SK-N-SH (cell line): ENCODE data around the gene WBP2NL. TPM values are rescaled to one million over a fixed set of nuclear protein-coding genes. Genes with fewer than 3 reads are reported as not detected.

Experiments used
- CTCF ChIA-PET: fragments of 300-600, 350-600 bp; formaldehyde crosslinking; extraction: SDS; loops from one replicate; lab custom pipeline; 2021; lab: Yijun Ruan, JAX
- POLR2A ChIA-PET: fragments of 350-600 bp; sonication (Branson Sonifier 250); formaldehyde crosslinking; extraction: SDS; loops from one replicate; lab custom pipeline; 2020; ENCODE audit warnings: antibody characterized with exemption, inconsistent platforms; lab: Yijun Ruan, JAX
- DNase-seq: peaks from one replicate; pipeline ENCODE4 v3.0.0; 2012
- H2AFZ ChIP-seq: fragments of 200-600 bp; sonication (generic); 2 replicates; pipeline ENCODE4 v1.8.1; 2016; ENCODE audit warnings: antibody characterized with exemption, mild to moderate bottlenecking, low read depth
- H3F3A ChIP-seq: fragments of 200-600 bp; sonication (generic); replicated peaks from 2 replicates; pipeline ENCODE3; 2016; ENCODE audit warnings: antibody characterized with exemption, mild to moderate bottlenecking; ENCODE audit not compliant: insufficient read depth
- H3K27ac ChIP-seq, 2 experiments: fragments of 200-500 bp in 1 of 2; fragments of 200-600 bp in 1 of 2; sonication (Bioruptor generic) in 1 of 2; sonication (generic), shearing (Covaris generic) in 1 of 2; 2 replicates each; pipeline versions ENCODE4 v1.5.1 to v1.6.1; 2014 to 2016; ENCODE audit warnings: low read depth in 2 of 2, inconsistent platforms in 1 of 2, low read length in 1 of 2, mild to moderate bottlenecking in 1 of 2, mixed read lengths in 1 of 2
- H3K27me3 ChIP-seq: fragments of 200-600 bp; sonication (generic), shearing (Covaris generic); 2 replicates; pipeline ENCODE4 v1.6.1; 2016; ENCODE audit warnings: mixed run types; ENCODE audit not compliant: insufficient read depth
- H3K36me3 ChIP-seq, 2 experiments: fragments of 200-500 bp in 1 of 2; fragments of 200-600 bp in 1 of 2; sonication (Bioruptor generic) in 1 of 2; sonication (generic) in 1 of 2; replicated peaks in 1 of 2; 2 replicates each; pipeline versions ENCODE3 to v1.5.1; 2014 to 2016; ENCODE audit warnings: low read length in 1 of 2, mild to moderate bottlenecking in 1 of 2; ENCODE audit not compliant: insufficient read depth in 2 of 2, control insufficient read depth in 1 of 2
- H3K4me1 ChIP-seq, 2 experiments: fragments of 200-500 bp in 1 of 2; fragments of 200-600 bp in 1 of 2; sonication (Bioruptor generic) in 1 of 2; sonication (generic), shearing (Covaris generic) in 1 of 2; 2 replicates each; pipeline versions ENCODE4 v1.5.1 to v1.6.1; 2014 to 2016; ENCODE audit warnings: low read depth in 1 of 2, low read length in 1 of 2, mixed run types in 1 of 2; ENCODE audit not compliant: insufficient read depth in 2 of 2, control insufficient read depth in 1 of 2
- H3K4me2 ChIP-seq: fragments of 200-600 bp; sonication (generic), shearing (Covaris generic); 2 replicates; pipeline ENCODE4 v1.6.1; 2017; ENCODE audit warnings: mixed run types
- H3K4me3 ChIP-seq, 2 experiments: fragments of 200-500 bp in 1 of 2; fragments of 200-600 bp in 1 of 2; sonication (Bioruptor generic) in 1 of 2; sonication (generic), shearing (Covaris generic) in 1 of 2; 2 replicates each; pipeline versions ENCODE4 v1.5.1 to v1.8.1; 2014 to 2016; ENCODE audit warnings: low read depth in 2 of 2, inconsistent platforms in 1 of 2, low read length in 1 of 2, mild to moderate bottlenecking in 1 of 2, mixed read lengths in 1 of 2, moderate library complexity in 1 of 2
- H3K79me2 ChIP-seq: fragments of 200-600 bp; sonication (generic); 2 replicates; pipeline ENCODE4 v1.8.1; 2017; ENCODE audit warnings: mild to moderate bottlenecking; ENCODE audit not compliant: insufficient read depth
- H3K9ac ChIP-seq: fragments of 200-600 bp; sonication (generic); 2 replicates; pipeline ENCODE4 v1.6.1; 2017; ENCODE audit warnings: mixed run types
- H3K9me2 ChIP-seq: fragments of 200-600 bp; sonication (generic); 2 replicates; pipeline ENCODE4 v1.6.1; 2017; ENCODE audit warnings: mixed run types
- H3K9me3 ChIP-seq: fragments of 200-600 bp; sonication (generic); 2 replicates; pipeline ENCODE4 v1.6.1; 2017; ENCODE audit warnings: mixed run types, mild to moderate bottlenecking, moderate library complexity
- H4K20me1 ChIP-seq: fragments of 200-600 bp; sonication (generic); 2 replicates; pipeline ENCODE4 v1.6.1; 2017; ENCODE audit warnings: mild to moderate bottlenecking, mixed run types; ENCODE audit not compliant: insufficient read depth
- CHD2 ChIP-seq: fragments of 150-350 bp; IDR thresholded peaks from 2 replicates; pipeline ENCODE4 v1.6.1; 2018; ENCODE audit warnings: low read length; ENCODE audit not compliant: partially characterized antibody
- EP300 ChIP-seq, 2 experiments: IDR thresholded peaks; 2 replicates each; pipeline versions ENCODE4 v1.4.0 to v1.6.1; 2012; ENCODE audit warnings: borderline replicate concordance in 1 of 2, low read depth in 1 of 2, low read length in 1 of 2
- EZH2phosphoT487 ChIP-seq: fragments of 200-600 bp; sonication (generic); IDR thresholded peaks from 2 replicates; pipeline ENCODE4 v1.6.1; 2017; ENCODE audit warnings: low read depth, mixed run types, mild to moderate bottlenecking, antibody characterized with exemption, moderate library complexity, borderline replicate concordance
- FOSL2 ChIP-seq: IDR thresholded peaks from 2 replicates; pipeline ENCODE4 v1.4.0; 2012; ENCODE audit warnings: low read depth, mild to moderate bottlenecking, moderate library complexity, borderline replicate concordance
- FOXJ3 ChIP-seq: sonication (generic); formaldehyde crosslinking; IDR thresholded peaks from 2 replicates; pipeline ENCODE4 v1.5.1; 2020; ENCODE audit warnings: mild to moderate bottlenecking, missing genetic modification reagents
- GATA2 ChIP-seq: sonication (generic); formaldehyde crosslinking; IDR thresholded peaks from 2 replicates; pipeline ENCODE4 v1.5.0; 2020; ENCODE audit warnings: mild to moderate bottlenecking, missing genetic modification reagents
- JUND ChIP-seq: IDR thresholded peaks from 2 replicates; pipeline ENCODE4 v1.4.0; 2012
- MEF2A ChIP-seq: IDR thresholded peaks from 2 replicates; pipeline ENCODE4 v1.4.0; 2012; ENCODE audit warnings: low read depth, borderline replicate concordance
- MXI1 ChIP-seq: IDR thresholded peaks from 2 replicates; pipeline ENCODE4 v1.6.1; 2012; ENCODE audit warnings: mild to moderate bottlenecking, low read depth, low read length, improper control_type of control experiment
- NFIC ChIP-seq: IDR thresholded peaks from 2 replicates; pipeline ENCODE4 v1.4.0; 2012; ENCODE audit warnings: borderline replicate concordance
- NRF1 ChIP-seq: IDR thresholded peaks from 2 replicates; pipeline ENCODE4 v1.6.1; 2012; ENCODE audit warnings: low read depth, mild to moderate bottlenecking, low read length
- RAD21 ChIP-seq: IDR thresholded peaks from 2 replicates; pipeline ENCODE4 v1.6.1; 2012; ENCODE audit warnings: mild to moderate bottlenecking, low read length
- REST ChIP-seq: IDR thresholded peaks from 2 replicates; pipeline ENCODE4 v1.6.1; 2012; ENCODE audit warnings: mild to moderate bottlenecking, low read depth, low read length, moderate library complexity
- SMC3 ChIP-seq: IDR thresholded peaks from 2 replicates; pipeline ENCODE4 v1.6.1; 2012; ENCODE audit warnings: low read depth, low read length, improper control_type of control experiment
- USF2 ChIP-seq: fragments of 150-350 bp; IDR thresholded peaks from 2 replicates; pipeline ENCODE4 v1.6.1; 2017; ENCODE audit warnings: antibody characterized with exemption, low read length, low read depth, borderline replicate concordance
- WGBS: methylation state at CpG from one replicate; pipeline ENCODE4 v1.1.6; 2017; ENCODE audit warnings: low lambda C conversion rate; 5-methylcytosine and 5-hydroxymethylcytosine counted together
- polyA plus RNA-seq, 3 experiments: library from polyadenylated mRNA; depleted of rRNA; stranded (reverse); fragments of >200 nt; gene quantifications; 2 replicates each; pipeline ENCODE4 v1.2.3, GENCODE V29; 2012
- TF ChIP-seq, protein P1 (sequence below): fragments of 150-350 bp; IDR thresholded peaks from 2 replicates; pipeline ENCODE4 v1.6.1; 2016; ENCODE audit warnings: mild to moderate bottlenecking, low read depth, low read length
- TF ChIP-seq, protein P2 (sequence below): IDR thresholded peaks from 2 replicates; pipeline ENCODE4 v1.4.0; 2012; ENCODE audit warnings: low read depth

The WBP2NL gene
- polyA plus RNA-seq, 1 of the 3 experiments (the other 2 are of a cell fraction): 0.07 TPM

DNA sequence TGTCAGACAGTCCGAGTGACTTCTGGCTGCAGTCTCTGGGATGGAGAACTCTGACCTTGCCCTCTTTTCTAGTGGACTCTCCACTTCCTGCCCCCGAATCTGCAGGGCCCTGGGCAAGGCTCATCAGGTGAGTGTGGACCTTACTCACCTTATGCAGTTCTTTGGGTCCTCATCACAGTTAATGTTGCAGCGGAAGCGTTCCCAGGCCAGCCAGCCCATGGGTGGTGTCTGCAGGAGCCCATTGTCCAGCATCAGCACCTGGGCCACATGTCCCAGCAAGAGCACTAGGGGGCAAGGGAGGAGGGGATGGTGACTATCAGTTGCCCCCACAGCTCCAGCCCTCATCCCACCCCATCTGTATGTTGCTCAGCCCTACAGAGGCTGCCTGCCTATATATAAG is 69.7 kb downstream of the WBP2NL start:
- no peaks in the 10 kb centered on the region for H3K9me2 ChIP-seq
- no peak overlapping the region for H3K27ac ChIP-seq
- H3K9ac ChIP-seq: no peak overlapping the region
- CTCF ChIA-PET: no interaction called here
- TF ChIP-seq EP300 (IDR thresholded peaks at IDR 0.05; ENCODE audit: borderline replicate concordance in 1 of 2, low read depth in 1 of 2, low read length in 1 of 2) (no peak), MXI1 (no peak), SMC3 (no peak), NFIC (no peak), REST (no peak), USF2 (no peak), MEF2A (no peak), JUND (no peak), NRF1 (no peak), EZH2phosphoT487 (no peak), RAD21 (no peak), FOXJ3 (CRISPR knock-in tag) (no peak), FOSL2 (no peak), GATA2 (CRISPR knock-in tag) (no peak), CHD2 (no peak)
- TF ChIP-seq, protein P1, sequence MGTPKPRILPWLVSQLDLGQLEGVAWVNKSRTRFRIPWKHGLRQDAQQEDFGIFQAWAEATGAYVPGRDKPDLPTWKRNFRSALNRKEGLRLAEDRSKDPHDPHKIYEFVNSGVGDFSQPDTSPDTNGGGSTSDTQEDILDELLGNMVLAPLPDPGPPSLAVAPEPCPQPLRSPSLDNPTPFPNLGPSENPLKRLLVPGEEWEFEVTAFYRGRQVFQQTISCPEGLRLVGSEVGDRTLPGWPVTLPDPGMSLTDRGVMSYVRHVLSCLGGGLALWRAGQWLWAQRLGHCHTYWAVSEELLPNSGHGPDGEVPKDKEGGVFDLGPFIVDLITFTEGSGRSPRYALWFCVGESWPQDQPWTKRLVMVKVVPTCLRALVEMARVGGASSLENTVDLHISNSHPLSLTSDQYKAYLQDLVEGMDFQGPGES: no peak
- TF ChIP-seq, protein P2, sequence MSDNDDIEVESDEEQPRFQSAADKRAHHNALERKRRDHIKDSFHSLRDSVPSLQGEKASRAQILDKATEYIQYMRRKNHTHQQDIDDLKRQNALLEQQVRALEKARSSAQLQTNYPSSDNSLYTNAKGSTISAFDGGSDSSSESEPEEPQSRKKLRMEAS: no peak
- TF ChIP-seq, all 33 proteins: peak for 0
- DNase-seq: no peak
- Histone ChIP-seq H3K4me3 (no peak overlapping the region), H3K36me3 (no peaks in the 10 kb centered on the region), H3K4me1 (peaks cover 8% of the 10 kb centered on the region in 2 experiments; a peak in 2 of 4 replicates), H3K9me3 (no peaks in the 10 kb centered on the region), H3K27me3 (no peaks in the 10 kb centered on the region), H4K20me1 (no peaks in the 10 kb centered on the region), H2AFZ (no peak overlapping the region), H3K79me2 (no peaks in the 10 kb centered on the region), H3K4me2 (no peak overlapping the region), H3F3A (no peaks in the 10 kb centered on the region)
- WGBS: no CpG with 5 or more reads among the region's 4 CpGs
- POLR2A ChIA-PET: no interaction called here
